GM20431 (cell line): Measurements from ENCODE around the gene PLD3.
"Not testable (repeated sequence)": the region's sequence is repeated elsewhere in the genome, so short reads cannot be mapped to it uniquely, and the experiment has no call there.

Source experiments
- in situ Hi-C: fragments of 300-500 bp; cut with MseI, MboI; formaldehyde crosslinking; loops from one replicate; pipeline ENCODE4 v1.15.0; 2020; ENCODE audit warnings: low sequenced_read_pairs; ENCODE audit not compliant: unreplicated experiment

Gene PLD3

GRCh38 chr19:40360708-40361241 lies 12.3 kb downstream of the PLD3 start:
- in situ Hi-C loops: no loop called here

- in situ Hi-C loops: no loop called here
Observed at GRCh38 chr19:40362160-40362559, 13.7 kb downstream of the PLD3 start.

GRCh38 chr19:40363069-40363468 lies 14.6 kb downstream of the PLD3 start:
- in situ Hi-C loops: no loop called here

GRCh38 chr19:40365010-40365409 lies 16.5 kb downstream of the PLD3 start:
- in situ Hi-C loops: no loop called here

GRCh38 chr19:40365613-40366401 lies 17.3 kb downstream of the PLD3 start:
- in situ Hi-C loops: no loop called here

- in situ Hi-C loops: no loop called here
Observed at GRCh38 chr19:40366697-40367561, 18.4 kb downstream of the PLD3 start.

GRCh38 chr19:40367577-40368434 lies 19.3 kb downstream of the PLD3 start:
- in situ Hi-C loops: no loop called here

GRCh38 chr19:40369797-40370196 lies 21.3 kb downstream of the PLD3 start:
- in situ Hi-C loops: no loop called here

- in situ Hi-C loops: not testable (repeated sequence)
Observed at GRCh38 chr19:40370253-40370652, 21.8 kb downstream of the PLD3 start.

- in situ Hi-C loops: no loop called here
Observed at GRCh38 chr19:40370997-40371801, 22.7 kb downstream of the PLD3 start.

GRCh38 chr19:40371802-40372122 lies 23.3 kb downstream of the PLD3 start:
- in situ Hi-C loops: no loop called here

GRCh38 chr19:40374084-40374483 lies 25.6 kb downstream of the PLD3 start:
- in situ Hi-C loops: no loop called here

- in situ Hi-C loops: no loop called here
Observed at GRCh38 chr19:40376286-40376862, 27.9 kb downstream of the PLD3 start.

GRCh38 chr19:40377876-40378385 lies 29.4 kb downstream of the PLD3 start:
- in situ Hi-C loops: no loop called here

- in situ Hi-C loops: no loop called here
Observed at GRCh38 chr19:40378509-40378908, 30.0 kb downstream of the PLD3 start.

GRCh38 chr19:40379446-40380198 lies 31.1 kb downstream of the PLD3 start:
- in situ Hi-C loops: no loop called here

- in situ Hi-C loops: no loop called here
Observed at GRCh38 chr19:40380199-40381037, 31.9 kb downstream of the PLD3 start.
